ENCODE results near the gene CDCA3. TPM values are rescaled to one million over a fixed set of nuclear protein-coding genes. Genes with fewer than 3 reads are reported as not detected.
A peak's percentile ranks its signal among the peaks of the same experiment; 100 is the strongest.
"Not testable (repeated sequence)": the region's sequence is repeated elsewhere in the genome, so short reads cannot be mapped to it uniquely, and the experiment has no call there.

CDCA3 gene
- total RNA-seq, 4 donors from 2014 or later: 1.1 to 5.9 (median 1.4) TPM

- H3K27me3 ChIP-seq: no peaks in the 10 kb centered on the region
- H3K4me3 ChIP-seq: no peak overlapping the region
- no peak overlapping the region for H3K27ac ChIP-seq
- no peaks in the 10 kb centered on the region for H3K9me3 ChIP-seq
- TF ChIP-seq POLR2A (IDR thresholded peaks at IDR 0.05): no peak
- TF ChIP-seq POLR2AphosphoS5 (IDR thresholded peaks at IDR 0.05): no peak
- TF ChIP-seq EP300 (IDR thresholded peaks at IDR 0.05): no peak
- H3K4me1 ChIP-seq: peaks cover 0 to 19% (median 4%) of the 10 kb centered on the region in 3 donors
- ATAC-seq: no peak
- 71 to 88% methylated on average over 2 to 3 of the region's 3 CpGs for WGBS, 2 donors (ENCODE audit: low coverage in 1 of 2)
- no peaks in the 10 kb centered on the region for H3K36me3 ChIP-seq
Measured at GRCh38 chr12:6894321-6894720, 43.2 kb upstream of the CDCA3 start.

GRCh38 chr12:6892683-6893082 lies 41.6 kb upstream of the CDCA3 start:
- H3K4me3 ChIP-seq, H3K27ac ChIP-seq, H3K36me3 ChIP-seq, H3K27me3 ChIP-seq, H3K9me3 ChIP-seq, ATAC-seq: not testable (repeated sequence)
- WGBS, 2 donors (ENCODE audit: low coverage in 1 of 2): 80 to 84% methylated on average over 1 to 3 of the region's 3 CpGs
- peaks cover 0 to 19% (median 4%) of the 10 kb centered on the region in 3 donors for H3K4me1 ChIP-seq

GRCh38 chr12:6891646-6892001 lies 40.5 kb upstream of the CDCA3 start:
- H3K4me3 ChIP-seq: peak overlapping the region; percentile 47 to 54
- peak overlapping the region; percentile 82 to 93 (median 91) for H3K27ac ChIP-seq
- ATAC-seq: no peak
- peaks cover 0 to 19% (median 4%) of the 10 kb centered on the region in 3 donors for H3K4me1 ChIP-seq
- no peaks in the 10 kb centered on the region for H3K9me3 ChIP-seq
- TF ChIP-seq CTCF (IDR thresholded peaks at IDR 0.05) (no peak), POLR2A (IDR thresholded peaks at IDR 0.05) (no peak), EP300 (IDR thresholded peaks at IDR 0.05) (no peak), POLR2AphosphoS5 (IDR thresholded peaks at IDR 0.05) (no peak)
- H3K27me3 ChIP-seq: no peaks in the 10 kb centered on the region
- no peaks in the 10 kb centered on the region for H3K36me3 ChIP-seq
- 82 to 92% methylated on average over 4 to 5 of the region's 5 CpGs for WGBS, 2 donors (ENCODE audit: low coverage in 1 of 2)

GRCh38 chr12:6890789-6891645 lies 39.9 kb upstream of the CDCA3 start:
- H3K27ac ChIP-seq: peak overlapping the region; percentile 85 to 93 (median 91)

GRCh38 chr12:6889775-6890573 lies 38.9 kb upstream of the CDCA3 start:
- ATAC-seq: not testable (repeated sequence)

More at GRCh38 chr12:6890789-6891645, 39.9 kb upstream of the CDCA3 start:
- ATAC-seq: peak; percentile 97
- H3K4me1 ChIP-seq: peaks cover 0 to 19% (median 4%) of the 10 kb centered on the region in 3 donors
- H3K9me3 ChIP-seq: no peaks in the 10 kb centered on the region
- no peaks in the 10 kb centered on the region for H3K27me3 ChIP-seq
- TF ChIP-seq EP300 (IDR thresholded peaks at IDR 0.05): no peak
- TF ChIP-seq POLR2AphosphoS5 (IDR thresholded peaks at IDR 0.05): peak; percentile 86
- TF ChIP-seq CTCF (IDR thresholded peaks at IDR 0.05): peak in 3 of 4 experiments; percentile 90 to 97 (median 93)
- TF ChIP-seq POLR2A (IDR thresholded peaks at IDR 0.05): peak; percentile 39 to 68
- WGBS, 2 donors (ENCODE audit: low coverage in 1 of 2): 2 to 9% methylated on average over 9 of the region's 68 CpGs
- peak overlapping the region; percentile 47 to 54 for H3K4me3 ChIP-seq
- no peaks in the 10 kb centered on the region for H3K36me3 ChIP-seq

GRCh38 chr12:6888794-6889193 lies 37.7 kb upstream of the CDCA3 start:
- H3K27ac ChIP-seq, H3K4me3 ChIP-seq, ATAC-seq, H3K9me3 ChIP-seq, H3K27me3 ChIP-seq: not testable (repeated sequence)
- 71 to 74% methylated on average over 3 to 7 of the region's 7 CpGs for WGBS, 2 donors (ENCODE audit: low coverage in 1 of 2)
- Histone ChIP-seq H3K36me3 (peaks cover 0 to 19% of the 10 kb centered on the region in 2 donors), H3K4me1 (peaks cover 0 to 19% (median 4%) of the 10 kb centered on the region in 3 donors)

More at GRCh38 chr12:6889775-6890573, 38.9 kb upstream of the CDCA3 start:
- not testable (repeated sequence) for H3K9me3 ChIP-seq, H3K4me3 ChIP-seq, H3K27me3 ChIP-seq, H3K36me3 ChIP-seq
- WGBS, 2 donors (ENCODE audit: low coverage in 1 of 2): 91 to 94% methylated on average over 14 of the region's 21 CpGs
- peak overlapping the region; percentile 85 to 93 (median 91) for H3K27ac ChIP-seq
- peaks cover 0 to 19% (median 4%) of the 10 kb centered on the region in 3 donors for H3K4me1 ChIP-seq

Data from gastroesophageal sphincter (tissue), 4 donors.